HG03442 (cell line): ENCODE data around the gene SIL1.

Experiments
- ATAC-seq: cut with Tn5 transposase; IDR thresholded peaks from one replicate; pipeline ENCODE4 v1.9.1; 2021; ENCODE audit warnings: mild to moderate bottlenecking, moderate library complexity; ENCODE audit not compliant: unreplicated experiment

SIL1 gene

DNA sequence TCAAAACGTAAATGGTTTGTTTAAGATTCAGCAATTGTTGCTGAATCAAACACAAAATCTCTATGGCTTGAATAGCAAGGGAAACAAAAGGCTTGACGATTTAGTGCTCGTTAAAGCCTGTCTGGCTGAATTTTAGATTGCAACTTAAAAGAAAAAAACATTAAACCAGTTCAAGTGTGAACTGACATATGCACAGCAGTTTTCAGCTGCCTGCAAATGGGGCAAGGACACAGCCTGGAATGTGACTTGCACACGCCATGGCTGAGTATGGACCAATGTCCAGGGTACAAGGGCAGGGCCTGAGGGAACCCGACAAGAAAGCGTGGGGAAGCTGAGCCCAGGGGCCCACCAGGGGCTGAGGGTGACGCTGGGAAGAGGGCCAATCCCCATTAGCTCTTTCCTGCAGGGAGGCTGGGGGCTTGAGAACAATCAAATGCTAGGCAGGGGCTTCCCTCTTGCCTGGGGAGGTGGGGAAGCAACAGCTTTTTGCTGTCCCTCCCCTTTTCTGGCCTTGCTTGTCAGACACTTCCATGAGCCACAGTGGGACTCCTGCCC, 233.4 kb downstream of the SIL1 start:
- ATAC-seq, result no peak

- no peak for ATAC-seq
Observed at GRCh38 chr5:138963763-138964371, 234.3 kb downstream of the SIL1 start.

GRCh38 chr5:138962614-138963370, 235.4 kb downstream of the SIL1 start:
- ATAC-seq, result no peak

GRCh38 chr5:138961729-138962128, 236.4 kb downstream of the SIL1 start:
- no peak for ATAC-seq

- ATAC-seq, result no peak
Observed at GRCh38 chr5:138961221-138961620, 236.9 kb downstream of the SIL1 start.

GRCh38 chr5:138960145-138960692, 237.9 kb downstream of the SIL1 start:
- ATAC-seq, result no peak

- no peak for ATAC-seq
Observed at GRCh38 chr5:138956801-138957200, 241.4 kb downstream of the SIL1 start.

DNA sequence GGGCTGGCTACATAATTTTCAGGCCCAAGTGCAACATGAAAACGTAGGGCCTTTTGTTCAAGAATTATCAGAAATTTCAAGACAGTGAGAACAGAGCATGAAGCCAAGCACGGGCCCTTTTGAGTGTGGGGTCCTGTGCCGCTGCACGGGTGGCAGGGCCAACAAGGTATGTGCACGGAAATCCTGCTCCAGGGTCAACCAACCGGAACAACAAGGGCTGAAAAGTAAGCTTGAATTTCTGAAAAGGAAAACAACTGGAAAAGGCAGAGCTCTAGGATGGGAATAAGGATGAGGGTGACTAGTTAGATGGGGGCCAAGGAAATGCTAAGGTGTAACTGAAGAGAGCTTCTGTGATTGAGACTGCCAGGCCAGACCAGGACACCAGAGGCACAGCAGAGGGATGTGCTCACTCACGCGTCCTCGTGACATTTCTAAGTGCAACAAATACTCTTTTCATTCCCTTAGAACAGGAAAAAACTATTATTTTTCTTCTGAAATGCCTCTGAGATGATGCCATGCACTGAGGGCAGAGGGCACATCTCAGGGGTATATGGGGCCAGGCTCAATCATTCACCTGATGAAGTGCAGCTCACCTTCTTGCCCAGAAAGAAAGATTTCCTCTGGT, 242.4 kb downstream of the SIL1 start:
- ATAC-seq, result no peak

GRCh38 chr5:138955013-138955660, 243.0 kb downstream of the SIL1 start:
- ATAC-seq, result no peak

- ATAC-seq, result no peak
Observed at GRCh38 chr5:138954257-138955012, 243.7 kb downstream of the SIL1 start.

- no peak for ATAC-seq
Observed at GRCh38 chr5:138953387-138954256, 244.5 kb downstream of the SIL1 start.

DNA sequence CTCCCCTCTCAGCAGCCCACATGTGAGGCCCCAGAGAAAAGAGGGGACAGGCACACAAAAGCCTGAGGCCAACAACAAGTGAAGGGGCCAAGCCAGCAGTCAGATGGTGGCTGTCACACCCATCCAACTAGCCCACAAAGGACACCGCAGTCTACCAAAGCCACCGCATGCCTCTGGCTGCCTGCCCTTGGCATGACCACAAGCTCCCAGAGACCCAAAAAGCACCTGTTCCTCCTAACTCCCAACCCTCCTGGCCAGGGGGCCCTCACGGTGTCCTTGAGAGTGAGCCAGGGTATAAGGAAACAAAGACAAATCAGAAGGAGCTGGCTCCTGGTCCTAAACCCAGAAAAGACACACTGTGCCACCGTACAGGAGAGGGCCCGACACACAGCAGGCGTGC, 245.2 kb downstream of the SIL1 start:
- ATAC-seq, result no peak

- ATAC-seq, result no peak
Observed at GRCh38 chr5:138951986-138952735, 246.0 kb downstream of the SIL1 start.

GRCh38 chr5:138951091-138951985, 246.8 kb downstream of the SIL1 start:
- no peak for ATAC-seq

- no peak for ATAC-seq
Observed at GRCh38 chr5:138950421-138951031, 247.6 kb downstream of the SIL1 start.

DNA sequence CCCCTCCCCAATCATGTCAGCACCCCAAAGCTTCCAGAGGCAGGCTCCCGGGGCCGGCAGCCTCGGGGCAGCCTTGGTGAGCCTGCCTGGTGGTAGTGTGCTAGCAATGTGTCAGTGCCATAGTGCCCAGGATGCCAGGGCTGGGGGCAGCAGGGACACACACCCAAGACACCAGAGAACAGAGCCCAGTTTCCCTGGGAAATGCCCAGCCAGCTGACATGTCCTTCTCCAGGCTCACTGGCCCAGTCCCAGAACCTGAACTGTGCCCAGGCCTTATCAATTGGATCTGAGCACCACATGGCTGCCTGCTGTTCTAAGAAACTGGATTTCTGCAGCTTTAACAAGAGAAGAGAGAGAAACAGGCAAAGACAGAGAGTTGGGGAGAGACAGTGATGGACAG, 248.2 kb downstream of the SIL1 start:
- no peak for ATAC-seq

DNA sequence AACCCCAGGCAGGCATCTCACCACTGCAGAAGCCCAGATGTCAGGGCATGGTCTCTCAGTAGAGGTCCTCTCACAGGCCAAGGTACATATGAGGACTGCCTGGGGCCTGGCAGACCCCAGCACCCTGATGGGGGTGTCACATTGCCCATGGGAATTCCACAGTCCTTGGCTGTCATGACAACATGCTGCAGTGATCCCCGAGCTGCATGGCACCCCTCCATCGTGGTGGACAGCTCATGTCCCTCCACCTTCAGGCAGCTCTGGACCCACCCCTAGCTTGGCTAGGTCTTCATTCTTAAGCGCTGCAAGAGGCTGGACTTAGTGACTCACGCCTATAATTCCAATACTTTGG, 249.0 kb downstream of the SIL1 start:
- no peak for ATAC-seq
